GM21528 (cell line): ENCODE measurements around the gene CPPED1.
A peak's percentile ranks its signal among the peaks of the same experiment; 100 is the strongest.
"Not testable (repeated sequence)": the region's sequence is repeated elsewhere in the genome, so short reads cannot be mapped to it uniquely, and the experiment has no call there.

Experiments used
- ATAC-seq: cut with Tn5 transposase; IDR thresholded peaks from one replicate; pipeline ENCODE4 v1.9.1; 2021; ENCODE audit warnings: mild to moderate bottlenecking, moderate library complexity; ENCODE audit not compliant: unreplicated experiment, low FRiP score

CPPED1 gene

GRCh38 chr16:12803203-12804093 is at the start of gene CPPED1:
TSS of gene CPPED1 (minus strand) at chr16:12803887. CDS start at chr16:12803776, 111 bp downstream.
- peak; percentile 89 for ATAC-seq

DNA sequence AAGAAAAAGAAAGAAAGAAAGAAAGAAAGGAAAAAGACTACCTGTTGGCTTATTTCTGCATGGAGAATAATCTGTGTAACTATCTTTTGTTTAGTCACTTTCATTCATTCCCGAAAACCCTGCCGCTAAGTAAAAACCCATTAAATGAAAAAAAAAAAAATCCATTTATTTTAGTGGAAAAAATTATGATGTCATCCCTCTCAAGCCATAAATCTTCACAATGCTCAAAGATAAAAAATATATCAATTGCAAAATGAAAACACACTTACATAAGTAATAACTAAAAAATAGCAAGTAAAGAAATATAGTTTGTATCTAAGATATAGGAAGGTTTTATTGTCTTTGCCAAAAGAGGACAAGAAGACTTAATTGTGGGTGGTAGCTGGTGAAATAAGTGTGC is 46.5 kb upstream of the CPPED1 start:
- ATAC-seq: no peak

- no peak for ATAC-seq
Observed at GRCh38 chr16:12846592-12846991, 42.9 kb upstream of the CPPED1 start.

DNA sequence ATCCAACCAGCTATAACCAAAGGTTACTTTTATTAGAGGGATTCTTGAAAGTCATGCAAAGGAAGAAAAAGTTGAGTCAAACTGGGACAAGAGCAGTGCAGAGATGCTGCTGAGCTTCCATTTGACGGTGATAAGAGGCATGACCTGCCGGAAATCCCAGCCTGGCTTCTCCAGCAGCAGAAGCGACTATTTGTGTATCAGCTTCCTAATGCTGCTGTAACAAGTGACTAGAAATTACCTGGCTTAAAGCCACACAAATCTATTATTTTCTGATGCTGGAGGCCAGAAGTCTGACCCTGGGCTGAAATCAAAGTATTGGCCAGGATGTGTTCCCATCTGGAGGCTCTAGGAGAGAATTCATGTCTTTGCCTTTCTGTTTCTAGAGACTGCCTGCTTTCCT is 41.6 kb upstream of the CPPED1 start:
- no peak for ATAC-seq

DNA sequence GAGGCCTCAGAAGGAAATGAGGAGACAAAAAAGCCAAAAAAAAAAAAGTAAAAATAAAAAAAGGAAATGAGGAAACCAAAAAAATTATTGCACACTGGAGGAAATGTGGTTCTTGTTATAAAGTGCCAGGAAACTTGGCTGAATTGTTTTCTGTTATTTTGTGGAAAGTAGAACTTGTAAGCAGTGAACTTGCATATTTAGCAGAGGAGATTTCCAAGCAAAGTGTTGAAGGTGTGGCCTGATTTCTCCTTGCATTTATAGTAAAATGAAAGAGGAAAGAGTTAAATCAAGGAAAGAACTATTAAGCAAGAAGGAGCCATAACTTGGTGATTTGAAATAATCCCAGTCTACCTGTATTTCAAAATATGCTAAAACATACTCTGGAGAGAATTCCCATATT is 34.1 kb upstream of the CPPED1 start:
- no peak for ATAC-seq

GRCh38 chr16:12837291-12837690 is 33.6 kb upstream of the CPPED1 start:
- ATAC-seq: no peak

DNA sequence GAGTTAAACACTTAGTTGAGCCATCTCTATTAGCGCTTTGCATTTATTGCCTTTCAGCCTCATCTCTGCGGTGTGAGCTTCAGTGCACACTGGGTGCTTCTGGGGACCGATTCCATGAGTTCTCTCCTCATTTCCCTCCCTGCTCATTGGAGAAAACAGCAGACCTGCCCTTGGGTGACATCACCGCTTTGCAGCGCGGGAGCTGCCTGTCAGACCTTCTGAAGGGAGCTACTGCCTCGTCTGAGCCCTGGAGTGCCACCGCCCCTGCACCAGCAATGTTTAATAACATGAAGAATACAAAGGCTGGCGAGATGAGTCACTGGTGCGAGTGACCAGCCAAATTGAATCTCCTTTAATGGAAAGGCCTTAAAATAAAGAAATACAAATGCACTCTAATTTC is 30.2 kb upstream of the CPPED1 start:
- ATAC-seq: no peak

GRCh38 chr16:12829096-12829888 is 25.6 kb upstream of the CPPED1 start:
- ATAC-seq: no peak

- no peak for ATAC-seq
Observed at GRCh38 chr16:12828206-12828605, 24.5 kb upstream of the CPPED1 start.

DNA sequence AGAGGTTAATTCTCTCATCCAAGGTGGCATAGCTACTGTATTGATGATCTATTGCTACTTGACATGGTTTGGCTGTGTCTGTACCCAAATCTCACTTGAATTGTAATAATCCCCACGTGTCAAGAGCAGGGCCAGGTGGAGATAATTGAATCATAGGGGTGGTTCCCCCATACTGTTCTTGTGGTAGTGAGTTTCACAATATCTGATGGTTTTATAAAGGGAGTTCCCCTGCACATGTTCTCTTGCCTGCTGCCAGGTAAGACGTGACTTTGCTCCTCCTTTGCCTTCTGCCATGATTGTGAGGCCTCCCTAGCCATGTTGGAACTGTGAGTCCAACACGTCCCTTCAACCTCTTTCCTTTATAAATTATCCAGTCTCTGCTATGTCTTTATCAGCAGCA is 22.9 kb upstream of the CPPED1 start:
- ATAC-seq: no peak

DNA sequence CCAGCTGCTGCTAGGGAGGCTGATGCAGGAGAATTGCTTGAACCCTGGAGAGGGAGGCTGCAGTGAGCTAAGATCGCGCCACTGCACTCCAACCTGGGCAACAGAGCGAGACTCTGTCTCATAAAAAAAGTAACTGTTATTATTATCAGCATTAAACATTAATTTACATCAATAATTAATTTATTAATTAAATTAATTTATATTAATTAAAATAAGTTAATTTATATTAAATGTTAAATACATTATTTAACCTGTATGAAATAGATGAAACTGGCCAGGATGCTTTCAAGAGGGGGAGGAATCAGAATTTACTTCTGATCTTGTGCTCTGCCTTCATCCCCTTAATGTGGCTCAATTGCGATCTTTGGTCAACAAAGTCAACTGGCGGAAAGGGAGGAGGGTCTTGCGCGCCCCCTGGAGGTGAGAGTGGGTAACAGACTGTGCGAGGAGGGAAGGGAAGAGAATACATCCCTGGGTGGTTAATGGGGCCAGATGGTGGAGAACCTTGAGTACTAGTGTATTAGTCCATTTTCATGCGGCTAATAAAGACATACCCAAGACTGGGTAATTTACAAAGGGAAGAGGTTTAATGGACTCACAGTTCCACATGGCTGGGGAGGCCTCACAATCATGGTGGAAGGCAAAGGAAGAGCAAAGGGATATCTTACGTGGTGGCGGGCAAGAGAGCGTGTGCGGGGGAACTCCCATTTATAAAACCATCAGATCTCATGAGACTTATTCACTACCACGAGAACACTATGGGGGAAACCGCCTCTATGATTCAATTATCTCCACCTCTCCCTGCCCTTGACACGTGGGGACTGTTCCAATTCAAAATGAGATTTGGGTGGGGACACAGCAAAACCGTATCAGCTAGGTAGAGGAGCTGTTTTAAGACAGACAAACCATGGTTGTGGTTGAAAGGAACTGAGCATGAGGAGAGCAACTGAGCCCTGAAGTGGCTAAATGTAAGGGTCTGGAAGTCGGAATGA is 15.7 kb upstream of the CPPED1 start:
- ATAC-seq: no peak

GRCh38 chr16:12818326-12818725 is 14.6 kb upstream of the CPPED1 start:
- ATAC-seq: no peak

DNA sequence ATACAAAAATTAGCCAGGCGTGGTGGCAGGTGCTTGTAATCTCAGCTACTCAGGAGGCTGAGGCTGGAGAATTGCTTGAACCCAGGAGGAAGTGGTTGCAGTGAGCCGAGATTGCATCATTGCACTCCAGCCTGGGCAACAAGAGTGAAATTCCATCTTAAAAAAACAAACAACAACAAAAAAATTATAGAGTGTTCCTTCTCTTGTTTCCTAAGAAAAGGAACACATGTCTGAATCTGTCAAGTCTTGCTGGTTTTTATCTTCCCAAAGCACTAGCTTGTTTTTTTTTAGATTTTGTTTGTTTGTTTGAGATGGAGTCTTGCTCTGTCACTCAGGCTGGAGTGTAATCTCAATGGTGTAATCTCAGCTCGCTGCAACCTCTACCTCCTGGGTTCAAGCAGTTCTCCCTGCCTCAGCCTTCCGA is 13.1 kb upstream of the CPPED1 start:
- ATAC-seq: not testable (repeated sequence)

- ATAC-seq: no peak
Observed at GRCh38 chr16:12815361-12815760, 11.7 kb upstream of the CPPED1 start.

- not testable (repeated sequence) for ATAC-seq
Observed at GRCh38 chr16:12813734-12814133, 10.0 kb upstream of the CPPED1 start.

DNA sequence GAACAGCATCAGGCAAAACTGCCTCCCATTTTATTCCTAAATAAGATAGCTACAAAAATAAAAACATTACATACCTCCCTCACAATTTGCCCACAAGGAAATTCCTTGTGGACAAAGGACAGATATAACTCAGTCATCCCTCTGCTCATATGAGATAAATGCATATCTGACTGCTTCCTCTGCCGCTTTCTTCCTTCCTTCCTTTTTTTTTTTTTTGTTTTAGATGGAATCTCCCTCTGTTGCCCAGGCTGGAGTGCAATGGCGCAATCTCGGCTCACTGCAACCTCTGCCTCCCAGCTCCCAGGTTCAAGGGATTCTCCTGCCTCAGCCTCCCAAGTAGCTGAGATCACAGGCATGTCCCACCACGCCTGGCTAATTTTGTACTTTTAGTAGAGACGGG is 9.6 kb upstream of the CPPED1 start:
- ATAC-seq: not testable (repeated sequence)

- no peak for ATAC-seq
Observed at GRCh38 chr16:12811441-12812383, 8.0 kb upstream of the CPPED1 start.

- ATAC-seq: no peak
Observed at GRCh38 chr16:12805066-12805465, 1.4 kb upstream of the CPPED1 start.

DNA sequence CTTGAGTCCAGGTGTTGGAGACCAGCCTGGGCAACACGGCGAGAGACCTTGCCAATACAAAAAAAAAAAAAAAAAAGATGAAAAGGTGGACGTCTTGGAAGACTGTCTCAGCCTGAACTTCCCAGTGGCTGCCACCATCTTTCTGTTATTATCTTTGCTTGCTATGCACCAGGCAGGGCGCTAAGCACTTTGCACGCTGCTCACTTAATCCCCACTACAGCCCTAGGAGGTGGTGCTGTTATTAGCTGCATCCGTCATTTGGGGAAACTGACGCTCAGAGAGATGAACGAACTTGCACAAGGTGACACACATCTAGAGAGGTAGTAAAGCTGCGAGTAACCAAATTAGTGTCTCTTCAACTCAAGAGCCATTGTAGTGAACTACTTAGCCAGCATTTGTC is 708 bp upstream of the CPPED1 start:
- no peak for ATAC-seq
